Liver (tissue), 9 donors: ENCODE results near the gene GXYLT2. TPM values are rescaled to one million over a fixed set of nuclear protein-coding genes. Genes with fewer than 3 reads are reported as not detected.

Experiments
- DNase-seq: peaks from one replicate; pipeline ENCODE4 v3.0.0-alpha.2; 2017; ENCODE audit warnings: low spot score
- H3K27ac ChIP-seq, 2 donors: one replicate each; pipeline ENCODE4 v1.7.0; 2013; ENCODE audit warnings: inconsistent platforms in 2 of 2, low read length in 2 of 2, control low read depth in 1 of 2, low read depth in 1 of 2, mild to moderate bottlenecking in 1 of 2
- H3K27me3 ChIP-seq, 4 donors: one replicate each; pipeline versions ENCODE4 v1.6.1 to v1.7.0; 2013; ENCODE audit warnings: low read length in 3 of 4, inconsistent platforms in 1 of 4, mild to moderate bottlenecking in 1 of 4, moderate library complexity in 1 of 4; ENCODE audit not compliant: control insufficient read depth in 4 of 4, insufficient read depth in 4 of 4
- H3K36me3 ChIP-seq, 4 donors: one replicate each; pipeline versions ENCODE4 v1.6.1 to v1.7.0; 2013; ENCODE audit warnings: low read length in 3 of 4, mild to moderate bottlenecking in 3 of 4, low read depth in 1 of 4, moderate library complexity in 1 of 4; ENCODE audit not compliant: control insufficient read depth in 4 of 4, insufficient read depth in 3 of 4
- H3K4me1 ChIP-seq, 4 donors: one replicate each; pipeline versions ENCODE4 v1.6.1 to v1.7.0; 2013; ENCODE audit warnings: low read length in 3 of 4, mild to moderate bottlenecking in 3 of 4, moderate library complexity in 1 of 4; ENCODE audit not compliant: control insufficient read depth in 4 of 4, insufficient read depth in 4 of 4
- H3K4me3 ChIP-seq, 3 donors: one replicate each; pipeline versions ENCODE4 v1.6.1 to v1.7.0; 2013; ENCODE audit warnings: low read length in 3 of 3, control low read depth in 1 of 3, low read depth in 1 of 3, mild to moderate bottlenecking in 1 of 3
- H3K9ac ChIP-seq, 2 donors: one replicate each; pipeline ENCODE4 v1.7.0; 2013; ENCODE audit warnings: low read length in 2 of 2, mild to moderate bottlenecking in 2 of 2, moderate library complexity in 2 of 2, control low read depth in 1 of 2, low read depth in 1 of 2
- H3K9me3 ChIP-seq, 4 donors: one replicate each; pipeline versions ENCODE4 v1.6.1 to v1.7.0; 2013; ENCODE audit warnings: low read length in 3 of 4; ENCODE audit not compliant: control insufficient read depth in 4 of 4
- ATF3 ChIP-seq: IDR thresholded peaks from 2 replicates; pipeline ENCODE4 v1.6.1; 2016; ENCODE audit warnings: antibody characterized with exemption
- CTCF ChIP-seq: fragments of 150-350 bp; IDR thresholded peaks from 2 replicates; pipeline ENCODE4 v1.5.1; 2017; ENCODE audit warnings: improper control_type of control experiment, low read depth, low read length; ENCODE audit not compliant: missing input control
- EGR1 ChIP-seq, 2 donors: IDR thresholded peaks; 2 replicates each; pipeline ENCODE4 v1.6.1; 2016 to 2018; ENCODE audit warnings: antibody characterized with exemption in 2 of 2, low read depth in 2 of 2
- FOXA1 ChIP-seq: IDR thresholded peaks from 2 replicates; pipeline ENCODE4 v1.6.1; 2016; ENCODE audit warnings: antibody characterized with exemption
- FOXA2 ChIP-seq: IDR thresholded peaks from 2 replicates; pipeline ENCODE4 v1.6.1; 2016; ENCODE audit warnings: antibody characterized with exemption
- GABPA ChIP-seq, 2 donors: IDR thresholded peaks in 1 of 2; conservative IDR thresholded peaks in 1 of 2; 2 replicates each; pipeline ENCODE4 v1.6.1; 2016; ENCODE audit warnings: antibody characterized with exemption in 2 of 2, mild to moderate bottlenecking in 1 of 2, moderate library complexity in 1 of 2
- HNF4A ChIP-seq, 2 donors: conservative IDR thresholded peaks; 2 replicates each; pipeline ENCODE4 v1.6.1; 2016; ENCODE audit warnings: antibody characterized with exemption in 2 of 2, mild to moderate bottlenecking in 2 of 2
- HNF4G ChIP-seq: IDR thresholded peaks from 2 replicates; pipeline ENCODE4 v1.6.1; 2016; ENCODE audit warnings: antibody characterized with exemption
- JUND ChIP-seq, 2 donors: IDR thresholded peaks; 2 replicates each; pipeline ENCODE4 v1.6.1; 2016; ENCODE audit warnings: antibody characterized with exemption in 2 of 2
- MAX ChIP-seq: IDR thresholded peaks from 2 replicates; pipeline ENCODE4 v1.6.1; 2016; ENCODE audit warnings: antibody characterized with exemption
- NR2F2 ChIP-seq: IDR thresholded peaks from 2 replicates; pipeline ENCODE4 v1.6.1; 2016; ENCODE audit warnings: antibody characterized with exemption
- RAD21 ChIP-seq, 2 donors: IDR thresholded peaks; 2 replicates each; pipeline ENCODE4 v1.6.1; 2016; ENCODE audit warnings: antibody characterized with exemption in 2 of 2, mild to moderate bottlenecking in 2 of 2
- RXRA ChIP-seq, 2 donors: IDR thresholded peaks; 2 replicates each; pipeline ENCODE4 v1.6.1; 2017 to 2018; ENCODE audit warnings: antibody characterized with exemption in 2 of 2, mild to moderate bottlenecking in 1 of 2
- SP1 ChIP-seq: IDR thresholded peaks from 2 replicates; pipeline ENCODE4 v1.6.1; 2018; ENCODE audit warnings: antibody characterized with exemption, mild to moderate bottlenecking
- TAF1 ChIP-seq: conservative IDR thresholded peaks from 2 replicates; pipeline ENCODE4 v1.6.1; 2016; ENCODE audit warnings: antibody characterized with exemption, mild to moderate bottlenecking
- YY1 ChIP-seq: IDR thresholded peaks from 2 replicates; pipeline ENCODE4 v1.6.1; 2016; ENCODE audit warnings: antibody characterized with exemption, mild to moderate bottlenecking
- ZBTB33 ChIP-seq: IDR thresholded peaks from 2 replicates; pipeline ENCODE4 v1.6.1; 2016; ENCODE audit warnings: antibody characterized with exemption
- WGBS: extraction: QIAGEN DNeasy Blood & Tissue Kit; methylation state at CpG from one replicate; pipeline ENCODE4 v1.1.7; 2013; 5-methylcytosine and 5-hydroxymethylcytosine counted together
- polyA plus RNA-seq, 2 donors: library from polyadenylated mRNA; stranded (reverse) in 1 of 2; unstranded in 1 of 2; fragments of 200-250 nt in 1 of 2; fragments of >200 nt in 1 of 2; fragmentation: Nextera tagmentation in 1 of 2; extraction: Ambion mirVana in 1 of 2; gene quantifications; one replicate each; pipeline versions ENCODE4 v1.2.1 to v1.2.3, GENCODE V29; 2013 to 2015
- total RNA-seq, 2 donors: library from RNA; depleted of rRNA; stranded (reverse); fragments of >200 nt; gene quantifications; one replicate each; pipeline ENCODE4 v1.2.3, GENCODE V29; 2014
- TF ChIP-seq, protein P1 (sequence below): IDR thresholded peaks from 2 replicates; pipeline ENCODE4 v1.6.1; 2016; ENCODE audit warnings: antibody characterized with exemption, mild to moderate bottlenecking
- donor health status: healthy.
- donor health status: healthy.
- donor health status: healthy.
- donor health status: healthy.
- donor health status: healthy.

The GXYLT2 gene
- total and polyA plus RNA-seq, 4 donors, result 0.06 to 0.98 (median 0.10) TPM

DNA sequence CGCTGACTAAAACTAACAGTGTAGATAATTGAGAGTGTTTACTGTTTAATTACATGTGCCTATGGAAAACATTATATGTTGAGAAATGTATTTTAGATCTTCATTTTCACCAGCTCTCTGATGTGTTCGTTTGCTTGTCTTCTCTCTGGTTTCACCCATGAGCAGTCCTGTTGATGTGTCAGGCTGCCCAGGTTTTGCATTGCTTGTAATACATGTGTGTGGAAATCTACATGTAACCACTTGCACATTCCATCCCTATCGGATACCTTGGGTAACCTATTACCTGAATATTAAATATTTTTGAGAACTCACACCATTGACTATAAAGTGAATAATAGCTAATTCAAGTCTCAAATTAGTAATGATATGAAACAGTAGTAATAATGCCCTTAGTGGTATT lies 121.9 kb downstream of the GXYLT2 start:
- peaks cover 0 to 9% (median 1%) of the 10 kb centered on the region in 4 donors for H3K4me1 ChIP-seq
- WGBS, result 80% methylated on average over 3 of the region's 3 CpGs

DNA sequence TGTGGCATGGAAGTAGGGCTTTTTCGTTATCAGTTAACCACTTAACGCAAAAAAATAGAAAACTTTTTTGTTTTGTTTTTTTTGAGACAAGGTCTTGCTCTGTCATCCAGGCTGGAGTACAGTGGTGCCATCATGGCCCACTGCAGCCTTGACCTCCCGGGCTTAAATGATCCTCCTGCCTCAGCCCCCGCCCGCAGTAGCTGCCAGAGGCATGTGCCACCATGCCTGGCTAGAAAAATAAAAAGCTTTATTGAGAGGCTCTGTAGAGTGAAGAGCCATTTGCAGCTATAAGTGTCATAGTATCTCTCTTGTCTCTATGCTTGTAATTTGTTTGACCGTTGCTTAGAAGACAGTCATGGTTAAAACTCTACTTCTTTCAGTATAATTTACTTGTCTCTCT lies 122.3 kb downstream of the GXYLT2 start:
- WGBS, result 96% methylated on average over 6 of the region's 6 CpGs
- no peak overlapping the region for H3K4me3 ChIP-seq
- DNase-seq, result no peak
- H3K27ac ChIP-seq, result no peak overlapping the region
- no peak overlapping the region for H3K9ac ChIP-seq
- peaks cover 0 to 17% (median 6%) of the 10 kb centered on the region in 4 donors for H3K36me3 ChIP-seq
- peaks cover 0 to 9% (median 1%) of the 10 kb centered on the region in 4 donors for H3K4me1 ChIP-seq
- no peaks in the 10 kb centered on the region for H3K9me3 ChIP-seq
- TF ChIP-seq, protein P1, sequence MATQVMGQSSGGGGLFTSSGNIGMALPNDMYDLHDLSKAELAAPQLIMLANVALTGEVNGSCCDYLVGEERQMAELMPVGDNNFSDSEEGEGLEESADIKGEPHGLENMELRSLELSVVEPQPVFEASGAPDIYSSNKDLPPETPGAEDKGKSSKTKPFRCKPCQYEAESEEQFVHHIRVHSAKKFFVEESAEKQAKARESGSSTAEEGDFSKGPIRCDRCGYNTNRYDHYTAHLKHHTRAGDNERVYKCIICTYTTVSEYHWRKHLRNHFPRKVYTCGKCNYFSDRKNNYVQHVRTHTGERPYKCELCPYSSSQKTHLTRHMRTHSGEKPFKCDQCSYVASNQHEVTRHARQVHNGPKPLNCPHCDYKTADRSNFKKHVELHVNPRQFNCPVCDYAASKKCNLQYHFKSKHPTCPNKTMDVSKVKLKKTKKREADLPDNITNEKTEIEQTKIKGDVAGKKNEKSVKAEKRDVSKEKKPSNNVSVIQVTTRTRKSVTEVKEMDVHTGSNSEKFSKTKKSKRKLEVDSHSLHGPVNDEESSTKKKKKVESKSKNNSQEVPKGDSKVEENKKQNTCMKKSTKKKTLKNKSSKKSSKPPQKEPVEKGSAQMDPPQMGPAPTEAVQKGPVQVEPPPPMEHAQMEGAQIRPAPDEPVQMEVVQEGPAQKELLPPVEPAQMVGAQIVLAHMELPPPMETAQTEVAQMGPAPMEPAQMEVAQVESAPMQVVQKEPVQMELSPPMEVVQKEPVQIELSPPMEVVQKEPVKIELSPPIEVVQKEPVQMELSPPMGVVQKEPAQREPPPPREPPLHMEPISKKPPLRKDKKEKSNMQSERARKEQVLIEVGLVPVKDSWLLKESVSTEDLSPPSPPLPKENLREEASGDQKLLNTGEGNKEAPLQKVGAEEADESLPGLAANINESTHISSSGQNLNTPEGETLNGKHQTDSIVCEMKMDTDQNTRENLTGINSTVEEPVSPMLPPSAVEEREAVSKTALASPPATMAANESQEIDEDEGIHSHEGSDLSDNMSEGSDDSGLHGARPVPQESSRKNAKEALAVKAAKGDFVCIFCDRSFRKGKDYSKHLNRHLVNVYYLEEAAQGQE, result no peak
- no peak for TF ChIP-seq TAF1
- TF ChIP-seq RAD21 (IDR thresholded peaks at IDR 0.05), result no peak
- TF ChIP-seq GABPA (IDR thresholded peaks at IDR 0.05 in 1 of 2, conservative IDR thresholded peaks at IDR 0.05 in 1 of 2), result no peak
- no peak for TF ChIP-seq YY1
- TF ChIP-seq FOXA1, result no peak
- TF ChIP-seq FOXA2, result no peak
- no peak for TF ChIP-seq NR2F2
- TF ChIP-seq EGR1 (IDR thresholded peaks at IDR 0.05; ENCODE audit: low read depth in 2 of 2), result no peak
- no peaks in the 10 kb centered on the region for H3K27me3 ChIP-seq

More for the DNA sequence above, 121.9 kb downstream of the GXYLT2 start:
- DNase-seq, result no peak
- Histone ChIP-seq H3K4me3 (no peak overlapping the region), H3K27me3 (no peaks in the 10 kb centered on the region), H3K9ac (no peak overlapping the region), H3K9me3 (no peaks in the 10 kb centered on the region), H3K36me3 (peaks cover 0 to 17% (median 6%) of the 10 kb centered on the region in 4 donors), H3K27ac (no peak overlapping the region)
- TF ChIP-seq MAX (no peak), HNF4G (no peak), FOXA1 (no peak), RAD21 (IDR thresholded peaks at IDR 0.05) (no peak), EGR1 (IDR thresholded peaks at IDR 0.05; ENCODE audit: low read depth in 2 of 2) (no peak), JUND (IDR thresholded peaks at IDR 0.05) (no peak), TAF1 (no peak), ATF3 (no peak)

DNA sequence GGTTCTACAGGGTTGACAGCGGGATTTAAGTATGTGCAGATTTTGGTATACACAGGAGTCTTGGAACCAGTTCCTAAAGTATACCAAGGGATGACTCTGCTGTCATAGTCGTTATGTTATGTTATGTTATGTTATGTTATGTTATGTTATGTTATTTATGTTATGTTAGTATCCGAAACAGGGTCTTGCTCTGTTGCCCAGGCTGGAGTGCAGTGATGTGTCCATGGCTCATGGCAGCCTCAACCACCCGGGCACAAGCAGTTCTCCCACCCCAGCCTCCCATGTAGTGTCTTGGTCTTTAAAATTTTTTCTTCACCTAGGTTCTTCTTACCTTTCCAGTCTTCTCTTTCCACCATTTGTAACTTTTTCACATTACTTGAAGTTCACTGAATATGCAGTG lies 130.5 kb downstream of the GXYLT2 start:
- H3K27ac ChIP-seq, result no peak overlapping the region
- H3K9ac ChIP-seq, result no peak overlapping the region
- no peaks in the 10 kb centered on the region for H3K27me3 ChIP-seq
- peaks cover 5 to 16% (median 5%) of the 10 kb centered on the region in 4 donors for H3K4me1 ChIP-seq
- 94% methylated on average over 4 of the region's 4 CpGs for WGBS
- H3K4me3 ChIP-seq, result no peak overlapping the region
- H3K9me3 ChIP-seq, result no peaks in the 10 kb centered on the region
- no peak for DNase-seq
- peaks cover 0 to 2% (median 0%) of the 10 kb centered on the region in 4 donors for H3K36me3 ChIP-seq
- TF ChIP-seq RAD21 (IDR thresholded peaks at IDR 0.05) (no peak), MAX (no peak), RXRA (IDR thresholded peaks at IDR 0.05) (no peak), FOXA2 (no peak), ZBTB33 (no peak), HNF4A (conservative IDR thresholded peaks at IDR 0.05) (no peak), TAF1 (no peak), SP1 (no peak), HNF4G (no peak), CTCF (no peak), YY1 (no peak), FOXA1 (no peak)
